Uterus (tissue), 4 donors: Measurements from ENCODE around the gene PDE6H. TPM values are rescaled to one million over a fixed set of nuclear protein-coding genes. Genes with fewer than 3 reads are reported as not detected.

Experiments used
- DNase-seq, 2 donors: peaks; one replicate each; pipeline ENCODE4 v3.0.0-alpha.2; 2019 to 2020
- H3K27ac ChIP-seq, 2 donors: fragments of 200-600 bp; sonication (generic); 1 replicate in 1 of 2; 2 replicates in 1 of 2; pipeline ENCODE4 v1.5.1; 2016 to 2018
- H3K27me3 ChIP-seq, 2 donors: fragments of 200-600 bp; sonication (generic); one replicate each; pipeline ENCODE4 v1.5.1; 2018 to 2019; ENCODE audit warnings: control low read depth in 1 of 2
- H3K36me3 ChIP-seq, 2 donors: fragments of 200-600 bp; sonication (generic); one replicate each; pipeline ENCODE4 v1.5.1; 2019; ENCODE audit warnings: control low read depth in 1 of 2
- H3K4me1 ChIP-seq, 2 donors: fragments of 200-600 bp; sonication (generic); one replicate each; pipeline ENCODE4 v1.5.1; 2018 to 2019; ENCODE audit warnings: control low read depth in 1 of 2
- H3K4me3 ChIP-seq, 2 donors: fragments of 200-600 bp; sonication (generic); 1 replicate in 1 of 2; 2 replicates in 1 of 2; pipeline ENCODE4 v1.5.1; 2018 to 2019; ENCODE audit warnings: mild to moderate bottlenecking in 1 of 2
- H3K9me3 ChIP-seq, 2 donors: fragments of 200-600 bp; sonication (generic); one replicate each; pipeline ENCODE4 v1.5.1; 2019; ENCODE audit warnings: control low read depth in 1 of 2
- CTCF ChIP-seq, 4 experiments: fragments of 200-600 bp in 2 of 4; fragments of 450-650 bp in 2 of 4; sonication (generic) in 2 of 4; IDR thresholded peaks; one replicate each; pipeline ENCODE4 v1.5.1; 2016 to 2019; ENCODE audit warnings: antibody characterized with exemption in 4 of 4, mild to moderate bottlenecking in 2 of 4, moderate library complexity in 1 of 4
- POLR2A ChIP-seq, 2 donors: fragments of 450-650 bp; IDR thresholded peaks; one replicate each; pipeline ENCODE4 v1.6.1; 2016; ENCODE audit warnings: antibody characterized with exemption in 2 of 2, mild to moderate bottlenecking in 1 of 2, moderate library complexity in 1 of 2
- intact Hi-C: fragments of 100-400 bp; cut with DNase I; formaldehyde crosslinking; loops from one replicate; pipeline ENCODE4 v1.15.1; 2023; ENCODE audit warnings: low total_unique reads
- total RNA-seq, 4 donors: library from RNA; depleted of rRNA in 3 of 4; stranded (reverse); fragments of >200 nt in 3 of 4; gene quantifications; one replicate each; pipeline versions ENCODE4 v1.1.0 to v1.2.4, GENCODE V29; 2014 to 2023
- donor health status: DM: yes; HTN: yes; CAD: no.

PDE6H gene
- total RNA-seq, 4 donors from 2014 or later: not detected

- TF ChIP-seq POLR2A (IDR thresholded peaks at IDR 0.05) (no peak), CTCF (IDR thresholded peaks at IDR 0.05) (no peak)
- peaks cover 0 to 16% of the 10 kb centered on the region in 2 donors for H3K4me1 ChIP-seq
- H3K4me3 ChIP-seq: no peak overlapping the region
- no peak for DNase-seq
- intact Hi-C loops: no loop called here
- peak overlapping the region; percentile 84 to 93 for H3K27ac ChIP-seq
- no peaks in the 10 kb centered on the region for H3K9me3 ChIP-seq
- no peaks in the 10 kb centered on the region for H3K36me3 ChIP-seq
- H3K27me3 ChIP-seq: no peaks in the 10 kb centered on the region
Observed at GRCh38 chr12:14946162-14946561, 26.7 kb upstream of the PDE6H start.

GRCh38 chr12:14946861-14947260 is 26.0 kb upstream of the PDE6H start:
- Histone ChIP-seq H3K27me3 (no peaks in the 10 kb centered on the region), H3K4me3 (no peak overlapping the region), H3K9me3 (no peaks in the 10 kb centered on the region), H3K36me3 (no peaks in the 10 kb centered on the region), H3K27ac (peak overlapping the region; percentile 84 to 93), H3K4me1 (peaks cover 0 to 16% of the 10 kb centered on the region in 2 donors)
- TF ChIP-seq CTCF (IDR thresholded peaks at IDR 0.05): no peak
- TF ChIP-seq POLR2A (IDR thresholded peaks at IDR 0.05): no peak
- DNase-seq: no peak
- intact Hi-C loops: no loop called here

GRCh38 chr12:14948672-14949071 is 24.2 kb upstream of the PDE6H start:
- intact Hi-C loops: no loop called here
- peak; percentile 56 to 71 for DNase-seq
- H3K4me1 ChIP-seq: peaks cover 0 to 16% of the 10 kb centered on the region in 2 donors

GRCh38 chr12:14949631-14950030 is 23.2 kb upstream of the PDE6H start:
- Histone ChIP-seq H3K27ac (peak overlapping the region; percentile 84 to 93), H3K9me3 (no peaks in the 10 kb centered on the region), H3K36me3 (no peaks in the 10 kb centered on the region), H3K4me1 (peaks cover 0 to 16% of the 10 kb centered on the region in 2 donors), H3K27me3 (no peaks in the 10 kb centered on the region), H3K4me3 (no peak overlapping the region)
- no peak for TF ChIP-seq CTCF (IDR thresholded peaks at IDR 0.05)
- no peak for DNase-seq
- intact Hi-C loops: no loop called here

More at GRCh38 chr12:14948672-14949071, 24.2 kb upstream of the PDE6H start:
- Histone ChIP-seq H3K4me3 (no peak overlapping the region), H3K27me3 (no peaks in the 10 kb centered on the region), H3K27ac (peak overlapping the region; percentile 84 to 93), H3K36me3 (no peaks in the 10 kb centered on the region), H3K9me3 (no peaks in the 10 kb centered on the region)
- TF ChIP-seq CTCF (IDR thresholded peaks at IDR 0.05) (no peak), POLR2A (IDR thresholded peaks at IDR 0.05) (peak; percentile 42 to 66)

- no peaks in the 10 kb centered on the region for H3K27me3 ChIP-seq
Observed at GRCh38 chr12:14950421-14950820, 22.4 kb upstream of the PDE6H start.

More at GRCh38 chr12:14950421-14950820, 22.4 kb upstream of the PDE6H start:
- intact Hi-C loops: no loop called here
- Histone ChIP-seq H3K36me3 (no peaks in the 10 kb centered on the region), H3K4me1 (peaks cover 0 to 16% of the 10 kb centered on the region in 2 donors), H3K9me3 (no peaks in the 10 kb centered on the region), H3K27ac (peak overlapping the region; percentile 84 to 93), H3K4me3 (no peak overlapping the region)
- no peak for DNase-seq
- TF ChIP-seq CTCF (IDR thresholded peaks at IDR 0.05): no peak
- no peak for TF ChIP-seq POLR2A (IDR thresholded peaks at IDR 0.05)
